Keratinocyte (primary cell): Measurements from ENCODE around the gene RBM47. TPM values are rescaled to one million over a fixed set of nuclear protein-coding genes. Genes with fewer than 3 reads are reported as not detected.

Experiments
- DNase-seq: peaks from one replicate; pipeline ENCODE4 v3.0.0-alpha.2; 2011; ENCODE audit warnings: low read depth, missing footprints, low spot score
- FAIRE-seq: peaks from 2 replicates; lab custom pipeline; 2011; peaks lifted over from hg19 to GRCh38; lab: Jason Lieb, UNC
- H2AFZ ChIP-seq: 2 replicates; pipeline ENCODE4 v1.6.0; 2012; ENCODE audit warnings: low read length, control low read depth, inconsistent platforms; ENCODE audit not compliant: control insufficient read depth
- H3K27ac ChIP-seq: 2 replicates; pipeline ENCODE4 v1.5.1; 2011; ENCODE audit warnings: low read length; ENCODE audit not compliant: control insufficient read depth, insufficient read depth
- H3K27me3 ChIP-seq: 3 replicates; pipeline ENCODE4 v1.6.0; 2011; ENCODE audit warnings: low read length; ENCODE audit not compliant: control insufficient read depth, insufficient read depth; ENCODE audit errors: extremely low read depth
- H3K36me3 ChIP-seq, 2 experiments: 2 replicates in 1 of 2; 3 replicates in 1 of 2; pipeline ENCODE4 v1.5.1; 2011; ENCODE audit warnings: low read length in 2 of 2, mild to moderate bottlenecking in 1 of 2; ENCODE audit not compliant: control insufficient read depth in 2 of 2, insufficient read depth in 2 of 2; ENCODE audit errors: extremely low read depth in 1 of 2
- H3K4me1 ChIP-seq: 3 replicates; pipeline ENCODE4 v1.5.1; 2011; ENCODE audit warnings: low read length; ENCODE audit not compliant: control insufficient read depth, insufficient read depth; ENCODE audit errors: extremely low read depth
- H3K4me2 ChIP-seq: 3 replicates; pipeline ENCODE4 v1.6.0; 2011; ENCODE audit warnings: low read depth, low read length; ENCODE audit not compliant: control insufficient read depth, insufficient read depth; ENCODE audit errors: extremely low read depth
- H3K4me3 ChIP-seq, 3 experiments: fragments of 200-600 bp in 1 of 3; sonication (generic) in 1 of 3; 2 replicates in 2 of 3; 3 replicates in 1 of 3; pipeline ENCODE4 v1.5.1; 2011 to 2016; ENCODE audit warnings: low read length in 3 of 3, mild to moderate bottlenecking in 3 of 3, control low read depth in 2 of 3, inconsistent platforms in 1 of 3, low read depth in 1 of 3, mixed read lengths in 1 of 3, mixed run types in 1 of 3, moderate library complexity in 1 of 3; ENCODE audit not compliant: control insufficient read depth in 2 of 3, insufficient read depth in 2 of 3; ENCODE audit errors: extremely low read depth in 1 of 3
- H3K79me2 ChIP-seq: 2 replicates; pipeline ENCODE4 v1.6.0; 2012; ENCODE audit warnings: low read length; ENCODE audit not compliant: control insufficient read depth, insufficient read depth
- H3K9ac ChIP-seq: 3 replicates; pipeline ENCODE4 v1.6.0; 2011; ENCODE audit warnings: low read length; ENCODE audit not compliant: control insufficient read depth, insufficient read depth; ENCODE audit errors: extremely low read depth
- H3K9me1 ChIP-seq: 3 replicates; pipeline ENCODE4 v1.6.0; 2011; ENCODE audit warnings: low read length; ENCODE audit not compliant: control insufficient read depth, insufficient read depth; ENCODE audit errors: extremely low read depth
- H3K9me3 ChIP-seq: 2 replicates; pipeline ENCODE4 v1.5.1; 2012; ENCODE audit warnings: low read depth, low read length; ENCODE audit not compliant: control insufficient read depth
- H4K20me1 ChIP-seq: 3 replicates; pipeline ENCODE4 v1.6.0; 2011; ENCODE audit warnings: low read length; ENCODE audit not compliant: control insufficient read depth, insufficient read depth; ENCODE audit errors: extremely low read depth
- CTCF ChIP-seq, 3 experiments: IDR thresholded peaks in 1 of 3; conservative IDR thresholded peaks in 1 of 3; optimal IDR thresholded peaks in 1 of 3; 2 replicates in 2 of 3; 3 replicates in 1 of 3; pipeline versions ENCODE3 to v1.5.1; 2011; ENCODE audit warnings: low read length in 3 of 3, mild to moderate bottlenecking in 3 of 3, moderate library complexity in 2 of 3, control low read depth in 1 of 3, inconsistent platforms in 1 of 3; ENCODE audit not compliant: insufficient read depth in 2 of 3; ENCODE audit errors: extremely low read depth in 1 of 3
- EZH2 ChIP-seq: IDR thresholded peaks from one replicate; pipeline ENCODE4 v1.6.1; 2012; ENCODE audit warnings: inconsistent platforms, mild to moderate bottlenecking, low read length, moderate library complexity
- dilution Hi-C: fragments of 300-500 bp; cut with MboI; formaldehyde crosslinking; loops from one replicate; pipeline ENCODE4 v1.7.0; 2020; ENCODE audit warnings: low sequenced_read_pairs; ENCODE audit not compliant: extremely low pct_ligation_motif_present
- polyA plus RNA-seq, 5 experiments: library from polyadenylated mRNA; depleted of rRNA in 3 of 5; stranded (reverse) in 3 of 5; stranded (forward) in 1 of 5; unstranded in 1 of 5; fragments of >200 nt; gene quantifications; 1 replicate in 1 of 5; 2 replicates in 3 of 5; 3 replicates in 1 of 5; pipeline versions ENCODE4 v1.2.1 to v1.2.3, GENCODE V29; 2011 to 2012; ENCODE audit warnings: missing spikeins in 2 of 5, low read depth in 1 of 5, low replicate concordance in 1 of 5

RBM47 gene
- polyA plus RNA-seq, 1 donor (not counting 4 experiments of a cell fraction or from before 2014, with no cell fraction given) = 6.9 TPM

GRCh38 chr4:40481977-40482376 lies 147.7 kb downstream of the RBM47 start:
- DNase-seq = no peak
- Histone ChIP-seq H3K9me1 (no peaks in the 10 kb centered on the region), H4K20me1 (no peaks in the 10 kb centered on the region), H2AFZ (no peak overlapping the region), H3K27ac (no peak overlapping the region), H3K27me3 (no peaks in the 10 kb centered on the region), H3K4me3 (no peak overlapping the region), H3K9ac (no peak overlapping the region), H3K9me3 (no peaks in the 10 kb centered on the region), H3K79me2 (no peaks in the 10 kb centered on the region), H3K4me2 (no peak overlapping the region), H3K36me3 (no peaks in the 10 kb centered on the region), H3K4me1 (peaks cover 8% of the 10 kb centered on the region)
- dilution Hi-C loops = no loop called here
- no peak for FAIRE-seq
- TF ChIP-seq CTCF (optimal IDR thresholded peaks at IDR 0.05 in 1 of 3, IDR thresholded peaks at IDR 0.05 in 1 of 3, conservative IDR thresholded peaks at IDR 0.05 in 1 of 3; ENCODE audit: extremely low read depth in 1 of 3, insufficient read depth in 2 of 3, low read length in 3 of 3) (no peak), EZH2 (no peak)

GRCh38 chr4:40480291-40480690 lies 149.4 kb downstream of the RBM47 start:
- Histone ChIP-seq H3K9ac (no peak overlapping the region), H3K9me3 (no peaks in the 10 kb centered on the region), H3K27me3 (no peaks in the 10 kb centered on the region), H3K27ac (no peak overlapping the region), H3K79me2 (no peaks in the 10 kb centered on the region), H3K4me1 (peaks cover 3% of the 10 kb centered on the region), H3K9me1 (no peaks in the 10 kb centered on the region), H2AFZ (no peak overlapping the region), H3K36me3 (no peaks in the 10 kb centered on the region), H3K4me2 (no peak overlapping the region), H3K4me3 (no peak overlapping the region), H4K20me1 (no peaks in the 10 kb centered on the region)
- no peak for FAIRE-seq
- TF ChIP-seq EZH2 (no peak), CTCF (optimal IDR thresholded peaks at IDR 0.05 in 1 of 3, IDR thresholded peaks at IDR 0.05 in 1 of 3, conservative IDR thresholded peaks at IDR 0.05 in 1 of 3; ENCODE audit: extremely low read depth in 1 of 3, insufficient read depth in 2 of 3, low read length in 3 of 3) (no peak)
- DNase-seq = no peak
- dilution Hi-C loops = no loop called here
